Nephron progenitor cell (in vitro differentiated cells): ENCODE measurements around the gene ROR2.
A peak's percentile ranks its signal among the peaks of the same experiment; 100 is the strongest.

ENCODE experiments used
- DNase-seq: peaks from one replicate; pipeline ENCODE4 v3.0.0; 2021
- H3K27ac Mint-ChIP-seq: 2 replicates; pipeline ENCODE4 v1.8.0; 2021; ENCODE audit warnings: mild to moderate bottlenecking, moderate library complexity, mixed read lengths
- H3K27me3 Mint-ChIP-seq: 2 replicates; pipeline ENCODE4 v1.8.0; 2021; ENCODE audit warnings: mild to moderate bottlenecking, low read depth, mixed read lengths; ENCODE audit not compliant: poor library complexity
- H3K36me3 Mint-ChIP-seq: 2 replicates; pipeline ENCODE4 v1.8.0; 2021; ENCODE audit warnings: low read depth, mixed read lengths
- H3K4me1 Mint-ChIP-seq: 2 replicates; pipeline ENCODE4 v1.8.0; 2021; ENCODE audit warnings: mixed read lengths
- H3K4me3 Mint-ChIP-seq: 2 replicates; pipeline ENCODE4 v1.8.0; 2021; ENCODE audit warnings: mild to moderate bottlenecking, moderate library complexity, mixed read lengths
- H3K9me3 Mint-ChIP-seq: 2 replicates; pipeline ENCODE4 v1.8.0; 2021; ENCODE audit warnings: mild to moderate bottlenecking, moderate library complexity, mixed read lengths
- CTCF ChIP-seq: fragments of 200-600 bp; sonication (generic); IDR thresholded peaks from 2 replicates; pipeline ENCODE4 v1.5.0; 2021; ENCODE audit warnings: antibody characterized with exemption

The ROR2 gene

GRCh38 chr9:91733006-91733624 lies 216.9 kb downstream of the ROR2 start:
- H3K9me3 Mint-ChIP-seq: no peaks in the 10 kb centered on the region
- H3K36me3 Mint-ChIP-seq: peaks cover 45% of the 10 kb centered on the region
- H3K27ac Mint-ChIP-seq: no peak overlapping the region
- DNase-seq: no peak
- H3K4me3 Mint-ChIP-seq: no peak overlapping the region
- no peaks in the 10 kb centered on the region for H3K4me1 Mint-ChIP-seq
- no peaks in the 10 kb centered on the region for H3K27me3 Mint-ChIP-seq
- no peak for TF ChIP-seq CTCF

GRCh38 chr9:91732187-91733005 lies 217.6 kb downstream of the ROR2 start:
- H3K27ac Mint-ChIP-seq: no peak overlapping the region
- TF ChIP-seq CTCF: no peak
- H3K9me3 Mint-ChIP-seq: no peaks in the 10 kb centered on the region
- H3K4me1 Mint-ChIP-seq: peaks cover 3% of the 10 kb centered on the region
- no peaks in the 10 kb centered on the region for H3K27me3 Mint-ChIP-seq
- no peak for DNase-seq
- H3K36me3 Mint-ChIP-seq: peaks cover 42% of the 10 kb centered on the region
- no peak overlapping the region for H3K4me3 Mint-ChIP-seq

- peaks cover 8% of the 10 kb centered on the region for H3K4me1 Mint-ChIP-seq
- peaks cover 42% of the 10 kb centered on the region for H3K36me3 Mint-ChIP-seq
- no peaks in the 10 kb centered on the region for H3K9me3 Mint-ChIP-seq
- no peaks in the 10 kb centered on the region for H3K27me3 Mint-ChIP-seq
- no peak overlapping the region for H3K4me3 Mint-ChIP-seq
- DNase-seq: no peak
- no peak for TF ChIP-seq CTCF
- no peak overlapping the region for H3K27ac Mint-ChIP-seq
Measured at GRCh38 chr9:91730806-91731205, 219.2 kb downstream of the ROR2 start.

- peaks cover 46% of the 10 kb centered on the region for H3K36me3 Mint-ChIP-seq
- no peaks in the 10 kb centered on the region for H3K9me3 Mint-ChIP-seq
- TF ChIP-seq CTCF: no peak
- H3K4me3 Mint-ChIP-seq: no peak overlapping the region
- H3K27me3 Mint-ChIP-seq: no peaks in the 10 kb centered on the region
- DNase-seq: no peak
- no peak overlapping the region for H3K27ac Mint-ChIP-seq
- peaks cover 8% of the 10 kb centered on the region for H3K4me1 Mint-ChIP-seq
Measured at GRCh38 chr9:91729558-91729842, 220.5 kb downstream of the ROR2 start.

GRCh38 chr9:91727972-91728371 lies 222.1 kb downstream of the ROR2 start:
- DNase-seq: no peak
- Mint-ChIP-seq H3K36me3 (peaks cover 49% of the 10 kb centered on the region), H3K4me3 (no peak overlapping the region), H3K9me3 (no peaks in the 10 kb centered on the region), H3K4me1 (peaks cover 11% of the 10 kb centered on the region), H3K27me3 (no peaks in the 10 kb centered on the region), H3K27ac (no peak overlapping the region)
- no peak for TF ChIP-seq CTCF

GRCh38 chr9:91727316-91727861 lies 222.6 kb downstream of the ROR2 start:
- no peaks in the 10 kb centered on the region for H3K9me3 Mint-ChIP-seq
- no peak overlapping the region for H3K27ac Mint-ChIP-seq
- peak; percentile 57 for DNase-seq
- H3K36me3 Mint-ChIP-seq: peaks cover 55% of the 10 kb centered on the region
- peaks cover 17% of the 10 kb centered on the region for H3K4me1 Mint-ChIP-seq
- H3K27me3 Mint-ChIP-seq: no peaks in the 10 kb centered on the region
- no peak overlapping the region for H3K4me3 Mint-ChIP-seq
- peak; percentile 77 for TF ChIP-seq CTCF
